ENCODE results near the gene ARL15. TPM values are rescaled to one million over a fixed set of nuclear protein-coding genes. Genes with fewer than 3 reads are reported as not detected.

ARL15 gene
- total and polyA plus RNA-seq, 2 of the 4 experiments (the other 2 are of a cell fraction) = 7.3 to 19.2 TPM

- TF ChIP-seq CEBPB (IDR thresholded peaks at IDR 0.05; ENCODE audit: low read depth, low read length) = no peak
- TF ChIP-seq CHD1 (IDR thresholded peaks at IDR 0.05; ENCODE audit: low read depth, low read length) = no peak
- no peak for TF ChIP-seq NFE2L2 (IDR thresholded peaks at IDR 0.05; ENCODE audit: low read depth, low read length)
- TF ChIP-seq MXI1 (IDR thresholded peaks at IDR 0.05; ENCODE audit: borderline replicate concordance, low read depth, low read length) = no peak
- no peak for TF ChIP-seq SMC3 (IDR thresholded peaks at IDR 0.05; ENCODE audit: low read depth, low read length)
- TF ChIP-seq MAFK (IDR thresholded peaks at IDR 0.05; ENCODE audit: low read depth, low read length) = no peak
- TF ChIP-seq, protein P1, sequence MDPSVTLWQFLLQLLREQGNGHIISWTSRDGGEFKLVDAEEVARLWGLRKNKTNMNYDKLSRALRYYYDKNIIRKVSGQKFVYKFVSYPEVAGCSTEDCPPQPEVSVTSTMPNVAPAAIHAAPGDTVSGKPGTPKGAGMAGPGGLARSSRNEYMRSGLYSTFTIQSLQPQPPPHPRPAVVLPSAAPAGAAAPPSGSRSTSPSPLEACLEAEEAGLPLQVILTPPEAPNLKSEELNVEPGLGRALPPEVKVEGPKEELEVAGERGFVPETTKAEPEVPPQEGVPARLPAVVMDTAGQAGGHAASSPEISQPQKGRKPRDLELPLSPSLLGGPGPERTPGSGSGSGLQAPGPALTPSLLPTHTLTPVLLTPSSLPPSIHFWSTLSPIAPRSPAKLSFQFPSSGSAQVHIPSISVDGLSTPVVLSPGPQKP (IDR thresholded peaks at IDR 0.05; ENCODE audit: borderline replicate concordance, low read depth, low read length) = no peak
- no peak for TF ChIP-seq FOS (IDR thresholded peaks at IDR 0.05; ENCODE audit: low read depth, low read length)
- no peak for TF ChIP-seq POLR2A (IDR thresholded peaks at IDR 0.05; ENCODE audit: low read depth, low read length)
- no peak for TF ChIP-seq BHLHE40 (IDR thresholded peaks at IDR 0.05; ENCODE audit: low read depth, low read length)
- TF ChIP-seq, protein P2, sequence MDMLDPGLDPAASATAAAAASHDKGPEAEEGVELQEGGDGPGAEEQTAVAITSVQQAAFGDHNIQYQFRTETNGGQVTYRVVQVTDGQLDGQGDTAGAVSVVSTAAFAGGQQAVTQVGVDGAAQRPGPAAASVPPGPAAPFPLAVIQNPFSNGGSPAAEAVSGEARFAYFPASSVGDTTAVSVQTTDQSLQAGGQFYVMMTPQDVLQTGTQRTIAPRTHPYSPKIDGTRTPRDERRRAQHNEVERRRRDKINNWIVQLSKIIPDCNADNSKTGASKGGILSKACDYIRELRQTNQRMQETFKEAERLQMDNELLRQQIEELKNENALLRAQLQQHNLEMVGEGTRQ (IDR thresholded peaks at IDR 0.05; ENCODE audit: low read depth, low read length) = no peak
- no peak for TF ChIP-seq MAZ (IDR thresholded peaks at IDR 0.05; ENCODE audit: borderline replicate concordance, low read depth, low read length)
- TF ChIP-seq, protein P3, sequence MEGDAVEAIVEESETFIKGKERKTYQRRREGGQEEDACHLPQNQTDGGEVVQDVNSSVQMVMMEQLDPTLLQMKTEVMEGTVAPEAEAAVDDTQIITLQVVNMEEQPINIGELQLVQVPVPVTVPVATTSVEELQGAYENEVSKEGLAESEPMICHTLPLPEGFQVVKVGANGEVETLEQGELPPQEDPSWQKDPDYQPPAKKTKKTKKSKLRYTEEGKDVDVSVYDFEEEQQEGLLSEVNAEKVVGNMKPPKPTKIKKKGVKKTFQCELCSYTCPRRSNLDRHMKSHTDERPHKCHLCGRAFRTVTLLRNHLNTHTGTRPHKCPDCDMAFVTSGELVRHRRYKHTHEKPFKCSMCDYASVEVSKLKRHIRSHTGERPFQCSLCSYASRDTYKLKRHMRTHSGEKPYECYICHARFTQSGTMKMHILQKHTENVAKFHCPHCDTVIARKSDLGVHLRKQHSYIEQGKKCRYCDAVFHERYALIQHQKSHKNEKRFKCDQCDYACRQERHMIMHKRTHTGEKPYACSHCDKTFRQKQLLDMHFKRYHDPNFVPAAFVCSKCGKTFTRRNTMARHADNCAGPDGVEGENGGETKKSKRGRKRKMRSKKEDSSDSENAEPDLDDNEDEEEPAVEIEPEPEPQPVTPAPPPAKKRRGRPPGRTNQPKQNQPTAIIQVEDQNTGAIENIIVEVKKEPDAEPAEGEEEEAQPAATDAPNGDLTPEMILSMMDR (conservative IDR thresholded peaks at IDR 0.05; ENCODE audit: low read depth, low read length) = no peak
- TF ChIP-seq RCOR1 (IDR thresholded peaks at IDR 0.05; ENCODE audit: insufficient replicate concordance, low read length) = no peak
- TF ChIP-seq RFX5 (IDR thresholded peaks at IDR 0.05; ENCODE audit: low read depth, low read length) = no peak
- no peak for TF ChIP-seq RAD21 (IDR thresholded peaks at IDR 0.05; ENCODE audit: low read length)
- Histone ChIP-seq H3K23ac (ENCODE audit: low read depth, low read length) (no peak overlapping the region), H2AK5ac (ENCODE audit: low read depth, low read length) (no peak overlapping the region), H3K18ac (ENCODE audit: low read depth, low read length) (no peak overlapping the region), H4K5ac (ENCODE audit: low read depth, low read length) (no peak overlapping the region), H3K27me3 (ENCODE audit: control insufficient read depth, insufficient read depth, low read length) (no peaks in the 10 kb centered on the region), H3K9ac (ENCODE audit: low read depth, low read length) (no peak overlapping the region), H2AFZ (replicated peaks; ENCODE audit: low read length, poor library complexity) (no peak overlapping the region), H2BK15ac (ENCODE audit: low read depth, low read length) (no peak overlapping the region), H3K14ac (replicated peaks; ENCODE audit: low read depth, low read length) (no peak overlapping the region), H3K4me2 (ENCODE audit: low read depth, low read length) (no peak overlapping the region), H3K79me1 (ENCODE audit: low read depth in 1 of 2, low read length in 2 of 2) (no peaks in the 10 kb centered on the region), H3K4me3 (ENCODE audit: insufficient read depth, low read depth, low read length) (no peak overlapping the region), H3K4me1 (ENCODE audit: control insufficient read depth, insufficient read depth, low read length) (no peaks in the 10 kb centered on the region), H4K8ac (ENCODE audit: low read depth in 2 of 2, low read length in 2 of 2) (no peak overlapping the region), H3K9me3 (ENCODE audit: control insufficient read depth, insufficient read depth, low read length) (no peaks in the 10 kb centered on the region), H2BK5ac (ENCODE audit: low read depth, low read length, poor library complexity, severe bottlenecking) (no peak overlapping the region), H2AK9ac (replicated peaks; ENCODE audit: low read depth, low read length, poor library complexity) (no peak overlapping the region), H3K36me3 (ENCODE audit: control insufficient read depth, insufficient read depth, low read length) (no peaks in the 10 kb centered on the region), H2BK120ac (ENCODE audit: low read depth, low read length) (no peak overlapping the region), H3K56ac (ENCODE audit: extremely low read depth, insufficient read depth, low read length) (no peak overlapping the region), H4K91ac (ENCODE audit: insufficient read depth, low read depth, low read length) (no peak overlapping the region), H4K20me1 (ENCODE audit: insufficient read depth, low read length) (no peaks in the 10 kb centered on the region), H2BK20ac (ENCODE audit: low read depth, low read length) (no peak overlapping the region), H3K27ac (ENCODE audit: insufficient read depth, low read length) (no peak overlapping the region), H3K9me1 (ENCODE audit: insufficient read depth, low read length) (no peaks in the 10 kb centered on the region), H3K4ac (ENCODE audit: low read depth, low read length) (no peak overlapping the region)
- ATAC-seq (ENCODE audit: low read depth) (no peak), DNase-seq (no peak)
- POLR2A ChIA-PET (ENCODE audit: unreplicated experiment) = no interaction called here
- BruUV-seq (replicated peaks) = no TSS peak
- dilution Hi-C loops (cut with HindIII; ENCODE audit: low sequenced_read_pairs, unreplicated experiment) = no loop called here
- in situ Hi-C loops (cut with MboI; ENCODE audit: low sequenced_read_pairs) = no loop called here
- intact Hi-C loops (cut with micrococcal nuclease) = no loop called here
- 50% methylated on average over 2 of the region's 2 CpGs; no CpG with 5 or more reads in 1 of the 2 experiments for WGBS, 2 experiments (ENCODE audit: extremely low coverage in 2 of 2, insufficient read length in 1 of 2)
- CTCF ChIA-PET = no interaction called here
Measured at GRCh38 chr5:54165687-54166086, 144.7 kb downstream of the ARL15 start.
